Lung microvascular endothelial cell (primary cell): Measurements from ENCODE around the gene CDH1. TPM values are rescaled to one million over a fixed set of nuclear protein-coding genes. Genes with fewer than 3 reads are reported as not detected.

Source experiments
- DNase-seq, 2 donors: peaks; one replicate each; pipeline versions ENCODE4 v3.0.0 to v3.0.0-alpha.2; 2010; ENCODE audit warnings: low read depth in 2 of 2
- total RNA-seq: library from RNA; depleted of rRNA; stranded (reverse); fragments of >200 nt; gene quantifications from 2 replicates; pipeline ENCODE4 v1.2.1, GENCODE V29; 2014

CDH1 gene
- total RNA-seq, 1 donor from 2014 or later, result not detected

DNA sequence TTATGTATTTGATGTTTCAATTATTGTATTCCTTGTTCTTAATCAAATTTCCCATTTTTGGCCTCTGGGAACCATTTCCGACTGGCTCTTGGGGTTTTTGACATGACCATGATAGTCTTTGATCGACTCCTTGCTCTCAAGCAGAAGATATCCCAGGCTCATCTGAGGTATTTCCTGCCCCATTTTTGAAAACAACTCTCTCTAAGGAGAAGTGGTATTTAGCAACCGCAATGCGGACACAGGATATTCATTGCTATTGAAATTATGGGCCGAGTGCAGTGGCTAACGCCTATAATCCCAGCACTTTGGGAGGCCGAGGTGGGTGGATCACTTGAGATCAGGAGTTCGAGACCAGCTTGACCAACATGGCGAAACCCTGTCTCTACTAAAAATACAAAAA lies 111.7 kb downstream of the CDH1 start:
- DNase-seq, result no peak

DNA sequence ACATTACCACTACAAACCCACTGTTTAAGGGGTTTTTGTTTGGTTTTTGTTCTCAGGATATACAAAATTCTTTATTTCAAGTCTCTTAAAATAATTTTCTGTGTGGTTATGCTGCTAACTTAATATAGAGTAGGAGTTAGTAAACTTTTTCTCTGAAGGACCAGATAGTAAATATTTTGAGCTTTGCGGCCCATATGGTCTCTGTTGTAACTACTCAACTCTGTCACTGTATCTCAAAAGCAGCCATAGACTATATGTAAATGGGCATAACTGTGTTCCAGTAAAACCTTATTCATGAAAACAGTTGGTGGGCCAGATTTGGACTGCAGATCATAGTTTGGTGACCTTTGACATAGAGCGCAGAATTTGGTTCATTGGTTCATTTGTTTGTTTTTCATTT lies 113.4 kb downstream of the CDH1 start:
- no peak for DNase-seq

- DNase-seq, result no peak
These were observed 114.5 kb downstream of the CDH1 start for GRCh38 chr16:68851601-68852000.

- DNase-seq, result no peak
These were observed 120.4 kb downstream of the CDH1 start for GRCh38 chr16:68857479-68857878.

DNA sequence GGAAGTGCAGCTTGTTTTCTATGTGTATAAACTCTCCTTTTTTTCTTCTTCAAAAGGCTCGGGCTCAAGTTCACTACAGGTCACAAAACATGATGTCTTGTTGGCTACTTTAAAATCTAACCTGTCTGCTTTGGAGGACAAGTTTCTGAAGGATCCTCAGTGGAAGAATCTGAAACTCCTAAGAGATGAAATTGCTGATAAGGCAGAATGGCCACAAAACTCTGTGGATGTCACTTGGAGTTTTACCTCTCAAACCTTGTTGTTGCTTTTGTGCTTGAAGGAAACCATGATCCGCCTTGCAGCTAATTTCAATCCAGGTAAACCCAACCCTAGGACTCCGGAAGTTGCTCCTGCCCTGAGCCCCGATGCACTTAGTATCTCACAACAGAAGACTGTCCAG lies 122.7 kb downstream of the CDH1 start:
- DNase-seq, result no peak

GRCh38 chr16:68860978-68861892 lies 124.1 kb downstream of the CDH1 start:
- no peak for DNase-seq

GRCh38 chr16:68866933-68867332 lies 129.8 kb downstream of the CDH1 start:
- no peak for DNase-seq

GRCh38 chr16:68869492-68870088 lies 132.5 kb downstream of the CDH1 start:
- DNase-seq, result no peak

DNA sequence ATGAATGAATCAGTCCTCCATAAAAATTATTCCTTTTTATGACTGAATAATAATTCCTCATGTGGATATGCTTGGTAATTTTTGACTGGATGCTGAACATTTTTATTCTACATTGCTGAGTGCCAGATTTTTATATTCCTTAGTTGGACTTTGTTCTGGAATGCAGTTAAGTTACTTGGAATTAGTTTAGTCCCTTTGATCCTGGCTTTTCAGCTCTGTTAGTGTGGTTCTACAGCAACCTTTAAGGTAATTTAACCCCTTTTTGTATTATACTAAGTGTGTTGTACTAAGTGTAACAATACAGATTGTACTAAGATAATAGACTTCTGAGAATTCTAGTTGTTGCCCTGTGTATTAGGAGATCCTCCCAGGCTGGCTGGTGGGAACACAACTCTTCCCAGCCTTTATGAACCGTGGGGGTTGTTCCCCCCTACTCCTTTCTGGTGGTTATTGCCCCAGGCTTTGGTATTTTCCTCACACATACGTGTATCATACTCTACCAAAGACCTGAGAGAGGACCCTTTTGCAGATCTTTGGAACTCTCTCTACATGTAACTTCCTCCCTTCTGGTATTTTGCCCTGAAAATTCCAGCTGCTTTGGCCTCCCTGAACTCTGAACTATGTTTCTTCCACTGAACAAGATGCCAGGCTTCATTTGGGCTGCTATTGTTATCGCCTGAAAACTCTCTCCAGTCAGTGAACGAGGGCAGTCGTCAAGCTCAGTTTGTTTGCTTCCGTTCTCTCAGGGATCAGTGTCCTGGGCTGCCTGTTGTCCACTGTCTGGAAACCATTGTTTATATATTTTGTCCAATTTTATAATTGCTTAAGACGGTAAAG lies 136.8 kb downstream of the CDH1 start:
- no peak for DNase-seq

- no peak for DNase-seq
These were observed 138.8 kb downstream of the CDH1 start for GRCh38 chr16:68875871-68876270.

DNA sequence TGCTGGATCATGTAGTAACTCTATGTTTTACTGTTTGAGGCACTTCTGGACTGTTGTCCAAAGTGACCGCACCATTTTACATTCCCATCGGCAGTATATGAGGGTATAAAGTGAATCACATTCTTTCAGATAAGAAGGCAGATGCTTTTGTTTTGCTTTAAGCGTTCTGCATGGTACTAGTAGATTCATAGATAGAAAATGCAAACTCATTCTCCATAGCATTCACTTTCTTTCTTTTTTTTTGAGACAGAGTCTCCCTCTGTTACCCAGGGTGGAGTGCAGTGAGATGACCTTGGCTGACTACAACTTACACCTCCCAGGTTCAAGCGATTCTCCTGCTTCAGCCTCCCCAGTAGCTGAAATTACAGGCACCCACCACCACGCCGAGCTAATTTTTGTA lies 146.6 kb downstream of the CDH1 start:
- no peak for DNase-seq

GRCh38 chr16:68884401-68884800 lies 147.3 kb downstream of the CDH1 start:
- DNase-seq, result peak in 1 of 2 donors; percentile 4

Other genes with a start within 250 kb of the CDH1 start
- gene ZFP90, start 198.0 kb upstream of the CDH1 start, total RNA-seq, result 12.4 and 14.7 TPM in 2 replicates
- gene CDH3, start 92.0 kb upstream of the CDH1 start, total RNA-seq, result not detected in 2 replicates
- gene TANGO6, start 106.2 kb downstream of the CDH1 start, total RNA-seq, result 10.7 and 17.1 TPM in 2 replicates